ELR (cell line): ENCODE measurements around the gene ZNF786.
A peak's percentile ranks its signal among the peaks of the same experiment; 100 is the strongest.
"Not testable (repeated sequence)": the region's sequence is repeated elsewhere in the genome, so short reads cannot be mapped to it uniquely, and the experiment has no call there.

ENCODE experiments used
- DNase-seq: peaks from one replicate; pipeline ENCODE4 v3.0.0-alpha.2; 2015; ENCODE audit warnings: low read depth

ZNF786 gene

DNA sequence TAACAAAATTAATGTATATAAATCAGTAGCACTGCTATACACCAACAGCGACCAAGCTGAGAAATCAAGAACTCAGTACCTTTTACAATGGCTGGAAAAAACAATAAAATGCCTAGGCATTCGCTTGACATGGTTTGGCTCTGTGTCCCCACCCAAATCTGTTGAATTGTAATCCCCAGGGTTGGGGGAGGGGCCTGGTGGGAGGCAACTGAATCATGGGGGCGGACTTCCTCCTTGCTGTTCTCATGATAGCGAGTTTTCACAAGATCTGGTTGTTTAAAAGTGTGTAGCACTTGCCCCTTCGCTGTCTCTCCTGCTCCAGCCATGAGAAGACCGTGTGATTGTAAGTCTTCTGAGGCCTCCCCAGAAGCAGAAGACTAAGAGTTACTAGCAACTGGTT is 8.6 kb downstream of the ZNF786 start:
- DNase-seq: no peak

DNA sequence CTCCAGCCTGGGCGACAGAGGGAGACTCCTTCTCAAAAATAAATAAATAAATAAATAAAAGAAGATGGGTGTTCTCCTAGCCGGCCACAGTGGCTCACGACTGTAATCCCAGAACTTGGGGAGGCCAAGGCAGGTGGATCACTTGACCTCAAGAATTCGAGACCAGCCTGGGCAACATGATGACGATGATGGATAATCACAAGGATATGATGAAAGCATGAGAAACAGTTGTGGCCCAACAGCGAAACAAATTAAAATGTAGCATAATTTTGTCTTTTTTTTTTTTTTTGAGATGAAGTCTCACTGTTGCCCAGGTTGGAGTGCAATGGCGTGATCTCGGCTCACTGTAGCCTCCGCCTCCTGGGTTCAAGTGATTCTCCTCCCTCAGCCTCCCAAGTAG is 12.9 kb downstream of the ZNF786 start:
- DNase-seq: no peak

DNA sequence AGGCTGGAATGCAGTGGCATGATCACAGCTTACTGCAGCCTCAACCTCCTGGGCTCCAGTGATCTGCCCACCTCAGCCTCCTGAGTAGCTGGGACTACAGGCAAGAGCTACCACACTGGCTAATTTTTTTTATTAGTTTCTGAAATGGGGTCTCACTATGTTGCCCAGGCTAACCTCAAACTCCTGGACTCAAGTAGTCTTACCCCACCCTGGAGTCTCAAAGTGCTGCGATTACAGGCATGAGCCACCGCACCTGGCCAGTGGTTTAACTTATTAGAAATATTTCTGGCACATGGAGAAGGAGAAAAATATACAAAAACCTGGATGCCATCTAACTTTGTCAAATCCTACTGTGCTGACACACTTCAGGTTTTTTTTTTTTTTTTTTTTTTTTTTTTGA is 15.2 kb downstream of the ZNF786 start:
- DNase-seq: no peak

DNA sequence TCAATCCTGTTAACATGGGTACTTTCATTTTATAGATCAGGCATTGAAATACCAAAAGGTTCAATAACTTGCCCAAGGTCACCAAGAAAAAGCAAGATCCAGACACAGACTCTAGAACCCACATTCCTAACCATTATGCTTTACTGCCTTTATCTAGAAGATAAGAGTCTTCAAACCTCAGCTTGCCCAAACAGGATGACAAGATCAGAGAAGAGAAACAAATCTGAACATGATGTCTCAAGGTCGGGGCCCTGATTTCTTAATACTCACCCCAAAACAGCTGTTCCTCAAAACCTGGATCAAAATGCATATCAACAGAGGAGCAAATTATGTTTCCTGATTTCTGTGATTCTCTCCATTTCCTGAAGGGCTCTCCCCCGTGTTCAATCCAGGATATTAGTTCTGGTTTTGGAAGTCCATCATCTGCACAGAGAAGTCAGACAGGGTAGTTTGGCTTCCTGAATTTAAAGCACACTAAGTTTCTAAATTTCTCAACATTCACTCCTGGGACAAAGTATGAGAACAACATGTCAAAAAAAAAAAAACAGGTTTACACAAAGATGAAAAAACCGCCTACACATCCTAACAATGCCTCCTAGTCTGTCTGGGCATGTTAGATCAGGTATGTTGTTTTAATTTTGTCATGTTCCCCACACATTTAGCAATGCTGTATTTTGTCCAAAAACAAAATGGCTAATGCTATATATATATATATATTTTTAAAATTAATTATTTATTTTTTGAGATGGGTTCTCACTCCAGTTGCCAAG is 16.2 kb downstream of the ZNF786 start:
- DNase-seq: no peak

DNA sequence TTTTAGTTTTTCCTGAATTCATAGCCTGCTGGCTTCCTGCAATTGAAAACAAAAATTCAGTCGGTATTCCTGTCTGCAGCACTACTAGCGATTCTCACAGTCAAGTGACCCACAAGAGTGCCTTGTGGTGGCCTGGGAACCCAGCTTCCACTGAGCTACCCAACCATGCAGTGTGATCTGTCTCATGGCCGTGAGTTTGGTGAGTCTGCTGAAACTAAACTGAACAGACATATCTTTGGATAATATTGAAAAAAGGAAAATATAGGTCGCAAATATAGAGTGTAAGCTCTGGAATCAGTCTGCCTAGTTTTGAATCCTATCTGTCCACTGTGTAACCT is 18.1 kb downstream of the ZNF786 start:
- DNase-seq: no peak

DNA sequence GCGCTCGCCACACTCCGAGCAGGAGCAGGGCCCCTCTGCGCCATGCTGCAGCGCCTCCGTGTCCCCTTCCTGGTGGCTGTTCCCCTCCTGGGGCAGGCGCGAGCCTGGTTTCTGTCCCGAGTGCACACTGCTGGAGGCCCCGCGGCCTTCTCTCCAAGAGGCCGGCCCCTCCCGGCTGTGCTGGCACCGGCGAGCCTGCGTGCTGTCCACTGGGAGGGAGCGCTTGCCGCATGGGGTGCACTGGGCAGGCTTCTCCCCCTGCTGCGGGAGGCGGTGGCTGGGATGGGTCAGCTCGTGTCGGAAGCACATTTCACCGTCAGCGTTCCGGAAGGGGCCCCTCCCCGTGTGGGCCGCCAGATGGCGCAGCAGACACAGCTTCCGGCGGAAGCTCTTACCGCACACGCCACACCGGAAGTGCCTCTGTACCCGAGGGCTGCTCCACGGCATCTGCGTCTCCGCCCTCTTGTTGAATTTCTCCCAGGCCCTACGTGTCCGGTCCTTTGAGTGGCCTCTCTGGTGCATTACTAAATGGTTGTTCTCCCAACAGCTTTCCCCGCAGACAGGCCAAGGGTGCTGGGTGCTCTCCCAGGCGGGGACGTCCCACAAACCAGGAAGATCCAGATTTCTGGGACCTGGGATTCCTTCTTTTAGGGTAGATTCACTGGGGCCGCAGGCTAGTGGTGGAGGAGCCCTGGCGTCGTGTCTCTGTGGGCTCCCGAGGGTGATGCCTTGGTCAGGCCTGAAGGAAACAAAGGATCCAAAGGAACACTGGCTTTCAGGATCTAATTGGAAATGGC is 18.7 kb downstream of the ZNF786 start:
- peak; percentile 15 for DNase-seq

DNA sequence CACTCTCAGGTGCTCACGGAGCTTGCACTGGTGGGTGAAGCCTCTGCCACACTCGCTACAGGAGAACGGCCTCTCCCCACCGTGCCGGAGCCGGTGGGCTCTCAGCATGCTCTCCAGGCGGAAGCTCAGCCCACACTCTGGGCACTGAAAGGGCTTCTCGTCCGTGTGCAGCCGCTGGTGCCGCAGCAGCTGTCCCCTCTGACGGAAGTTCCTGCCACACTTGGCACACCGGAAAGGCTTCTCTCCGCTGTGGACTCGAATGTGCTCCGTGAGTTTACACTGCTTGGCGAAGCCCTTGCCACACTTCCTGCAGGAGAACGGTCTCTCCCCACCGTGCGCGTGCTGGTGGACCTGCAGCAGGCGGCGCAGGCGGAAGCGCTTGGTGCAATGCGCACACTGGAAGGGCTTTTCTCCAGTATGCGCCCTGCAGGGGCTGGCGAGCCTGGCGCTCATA is 19.3 kb downstream of the ZNF786 start:
- no peak for DNase-seq

DNA sequence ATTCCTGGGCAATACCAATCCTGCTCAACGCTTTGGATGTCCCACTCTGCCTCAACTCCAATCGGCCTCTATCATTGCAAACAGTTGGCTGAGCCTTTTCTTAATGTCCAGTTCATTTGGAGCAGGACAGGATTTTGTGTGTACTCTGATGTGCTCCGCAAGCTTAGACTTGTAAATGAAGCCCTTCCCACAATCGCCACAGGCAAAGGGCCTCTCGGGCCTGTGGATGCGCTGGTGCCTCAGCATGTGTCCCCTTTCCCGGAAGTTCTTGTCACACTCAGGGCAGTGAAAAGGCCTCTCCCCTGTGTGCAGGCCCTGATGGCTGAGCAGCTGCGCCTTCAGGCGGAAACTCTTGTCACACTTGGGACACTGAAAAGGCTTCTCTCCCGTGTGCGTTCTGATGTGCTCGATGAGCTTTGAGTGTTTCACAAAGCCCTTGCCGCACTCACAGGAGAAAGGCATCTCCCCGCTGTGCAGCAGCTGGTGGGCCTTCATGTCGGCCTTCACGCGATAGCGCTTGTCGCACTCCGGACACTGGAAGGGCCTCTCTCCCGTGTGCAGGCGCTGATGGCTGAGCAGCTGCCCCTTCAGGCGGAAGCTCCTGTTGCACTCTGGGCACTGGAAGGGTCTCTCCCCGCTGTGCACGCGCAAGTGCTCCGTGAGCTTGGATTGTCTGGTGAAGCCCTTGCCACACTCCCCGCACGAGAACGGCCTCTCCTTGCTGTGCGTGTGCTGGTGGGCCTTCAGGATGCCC is 20.0 kb downstream of the ZNF786 start:
- no peak for DNase-seq

DNA sequence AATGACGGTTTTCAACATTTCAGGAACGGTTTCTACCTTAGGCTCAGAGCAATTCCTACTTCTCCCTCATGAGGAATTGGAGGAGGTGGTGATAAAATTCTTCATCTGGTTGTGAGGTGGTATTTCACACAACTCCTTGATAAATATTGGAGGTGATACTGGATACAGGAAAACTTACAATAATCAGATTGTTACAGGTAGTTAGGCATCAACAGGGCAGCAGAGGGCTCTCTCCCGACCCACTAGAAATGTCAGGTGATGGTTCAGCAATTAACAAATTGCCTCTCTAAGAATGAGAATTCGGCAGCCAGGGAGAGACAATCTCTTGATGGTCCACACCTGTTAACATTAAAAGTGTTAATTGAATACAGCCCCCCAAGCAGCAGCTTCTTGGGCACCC is 22.6 kb downstream of the ZNF786 start:
- no peak for DNase-seq

DNA sequence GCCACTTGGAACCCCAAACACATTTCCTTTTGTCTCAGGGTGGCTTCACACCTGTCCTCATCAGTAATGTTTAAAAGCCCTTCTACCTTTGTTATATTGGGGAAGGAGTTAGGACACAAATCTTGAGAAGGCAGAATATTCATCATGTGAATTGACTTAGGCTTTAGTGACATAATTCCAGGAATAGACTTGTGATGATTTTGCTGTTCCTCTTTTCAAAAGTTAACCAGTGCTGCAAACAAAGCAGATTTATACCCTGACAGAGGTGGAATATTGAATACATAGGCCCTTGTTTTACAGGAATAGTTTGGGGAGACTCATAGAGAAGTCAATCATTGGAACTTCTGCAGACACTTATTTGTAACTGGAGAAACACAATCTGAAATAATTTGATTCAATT is 27.0 kb downstream of the ZNF786 start:
- DNase-seq: no peak

DNA sequence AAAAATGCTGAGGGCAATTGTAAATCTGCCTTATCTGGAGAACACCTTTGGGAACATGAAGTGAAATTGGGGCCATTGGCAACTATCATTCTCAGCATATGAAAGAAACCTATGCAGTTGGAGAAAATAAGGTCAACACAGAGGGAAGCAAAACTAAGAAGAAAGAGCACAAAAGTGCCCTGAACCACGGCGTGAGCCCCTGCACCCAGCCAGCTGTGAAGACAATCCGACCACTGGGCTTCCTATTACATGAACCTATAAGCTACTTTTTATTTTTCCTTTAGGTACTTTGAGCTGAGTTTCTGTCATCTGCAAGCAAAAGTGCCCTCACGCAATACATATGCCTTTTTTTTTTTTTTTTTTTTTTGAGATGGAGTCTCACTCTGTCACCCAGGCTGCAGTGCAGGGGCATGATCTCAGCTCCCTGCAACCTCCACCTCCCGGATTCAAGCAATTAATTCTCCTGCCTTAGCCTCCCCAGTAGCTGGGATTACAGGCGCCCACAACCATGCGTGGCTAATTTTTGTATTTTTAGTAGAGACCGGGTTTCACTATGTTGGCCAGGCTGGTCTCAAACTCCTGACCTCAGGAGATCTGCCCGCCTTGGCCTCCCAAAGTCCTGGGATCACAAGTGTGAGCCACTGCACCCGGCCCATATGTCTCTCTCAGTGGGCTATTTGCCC is 28.2 kb downstream of the ZNF786 start:
- not testable (repeated sequence) for DNase-seq

DNA sequence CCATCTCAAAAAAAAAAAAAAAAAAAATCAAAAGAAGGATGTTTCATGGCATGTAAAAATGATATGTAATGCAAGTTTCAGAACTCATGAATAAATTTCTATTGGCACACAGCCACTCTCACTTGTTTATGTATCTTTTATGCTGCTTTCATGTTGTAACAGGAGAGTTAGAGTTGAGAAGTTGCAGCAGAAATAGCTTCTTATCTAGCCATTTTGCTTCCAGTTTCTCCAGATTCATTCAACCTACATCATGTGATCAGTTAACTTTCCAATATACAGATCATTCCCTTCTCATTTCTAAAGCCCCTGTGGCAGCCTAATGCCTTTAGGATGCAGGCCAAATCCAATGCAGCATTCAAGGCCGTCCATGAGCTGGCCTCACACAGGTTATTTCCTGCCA is 30.4 kb downstream of the ZNF786 start:
- no peak for DNase-seq

DNA sequence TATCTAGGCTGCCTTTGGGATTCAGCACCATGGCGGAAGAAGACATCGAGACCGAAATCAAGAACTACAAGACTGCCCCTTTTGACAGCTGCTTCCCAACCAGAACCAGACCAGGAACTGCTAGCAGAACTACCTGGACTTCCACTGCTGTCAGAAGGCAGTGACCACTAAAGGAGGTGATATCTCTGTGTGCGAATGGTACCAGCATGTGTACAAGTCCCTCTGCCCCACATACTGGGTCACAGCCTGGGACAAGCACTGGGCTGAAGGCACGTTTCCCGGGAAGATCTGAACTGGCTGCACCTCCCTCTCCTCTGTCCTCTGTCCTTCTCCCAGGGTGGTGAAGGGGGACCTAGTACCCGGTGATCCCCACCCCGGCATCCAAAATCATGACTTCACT is 36.6 kb downstream of the ZNF786 start:
- no peak for DNase-seq

DNA sequence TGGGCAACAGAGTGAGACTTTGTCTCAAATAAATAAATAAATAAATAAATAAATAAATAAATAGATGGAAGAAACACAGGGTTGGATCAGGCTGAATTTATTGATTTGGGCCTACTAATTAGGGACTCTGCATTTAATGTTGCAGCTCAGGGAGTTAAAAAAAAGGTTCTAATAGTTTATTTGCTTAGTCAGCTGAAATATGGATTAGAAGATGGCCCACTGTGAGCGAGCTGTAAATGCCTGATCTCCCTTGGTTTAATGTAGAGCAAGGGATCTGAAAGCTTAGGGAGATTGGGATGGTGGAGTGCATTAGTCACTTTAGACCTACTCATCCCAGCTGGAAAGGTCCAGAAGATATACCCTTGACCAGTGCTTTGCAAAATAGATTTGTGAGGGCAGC is 37.1 kb downstream of the ZNF786 start:
- DNase-seq: no peak

DNA sequence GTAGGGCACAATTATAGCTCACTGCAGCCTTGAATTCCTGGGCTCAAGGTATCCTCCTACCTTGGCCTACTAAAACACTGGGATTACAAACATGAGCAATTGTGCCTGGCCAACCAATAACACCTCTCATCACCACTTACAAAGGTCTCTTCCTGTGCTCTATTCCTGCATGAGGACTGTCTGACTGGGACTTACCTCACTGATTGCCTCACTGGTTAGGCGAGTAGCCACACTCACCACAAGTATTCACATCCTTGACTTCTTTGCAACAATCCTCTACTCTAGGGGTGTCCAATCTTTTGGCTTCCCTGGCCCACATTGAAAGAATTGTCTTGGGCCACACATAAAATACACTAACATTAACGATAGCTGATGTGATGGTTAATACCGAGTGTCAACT is 39.6 kb downstream of the ZNF786 start:
- DNase-seq: no peak

DNA sequence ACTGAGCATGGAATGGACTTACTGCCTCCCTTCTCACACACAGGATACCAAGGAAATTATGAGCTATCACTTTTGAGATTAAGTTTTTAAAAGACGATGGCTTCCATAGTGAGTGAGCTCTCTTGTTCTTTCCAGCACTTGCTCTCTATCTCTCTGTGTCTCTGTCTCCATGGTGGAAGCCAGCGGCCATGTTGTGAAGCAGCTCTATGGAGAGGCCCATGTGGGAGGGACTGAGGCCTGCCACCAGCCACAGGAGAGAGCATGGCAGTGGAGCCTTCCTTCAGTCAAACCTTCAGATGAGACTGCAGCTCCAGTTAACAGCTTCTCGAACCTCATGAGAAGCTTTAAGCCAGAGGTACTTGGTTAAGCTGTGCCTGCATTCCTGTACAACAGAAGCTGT is 41.7 kb downstream of the ZNF786 start:
- no peak for DNase-seq

DNA sequence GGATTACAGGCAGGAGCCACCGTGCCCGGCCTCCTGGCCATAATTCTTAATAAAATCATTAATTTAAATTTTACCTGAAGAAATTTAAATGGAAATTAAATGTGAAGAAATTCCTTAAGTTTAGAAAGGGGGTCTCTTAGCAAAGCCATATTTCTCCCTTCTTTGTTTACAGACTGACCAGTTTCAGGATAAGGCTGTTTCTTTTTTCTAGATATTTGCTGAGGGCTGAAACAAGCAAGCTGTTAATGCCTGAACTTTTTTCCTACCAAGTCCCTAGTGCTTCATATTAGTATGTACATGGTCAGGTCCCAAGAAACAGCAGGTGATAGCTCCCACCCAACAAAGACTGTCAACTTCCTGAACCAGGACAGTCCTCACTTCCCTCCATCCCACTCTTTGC is 44.1 kb downstream of the ZNF786 start:
- no peak for DNase-seq

DNA sequence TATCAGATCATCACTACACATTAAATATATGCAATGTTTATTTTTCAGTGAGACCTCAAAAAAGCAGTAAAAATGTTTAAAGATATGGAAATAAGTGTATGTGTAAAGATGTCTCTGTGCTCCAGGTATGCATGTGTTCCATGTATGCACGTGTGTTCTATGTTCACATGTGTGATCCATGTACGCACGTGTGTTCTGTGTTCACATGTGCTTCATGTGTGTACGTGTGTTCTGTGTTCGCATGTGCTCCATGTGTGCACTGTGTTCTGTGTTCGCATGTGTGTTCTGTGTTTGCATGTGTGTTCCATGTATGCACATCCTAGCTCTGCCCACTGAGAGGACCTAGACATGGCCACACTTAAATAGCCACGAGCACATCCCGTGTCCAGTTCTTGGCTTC is 46.6 kb downstream of the ZNF786 start:
- DNase-seq: no peak

DNA sequence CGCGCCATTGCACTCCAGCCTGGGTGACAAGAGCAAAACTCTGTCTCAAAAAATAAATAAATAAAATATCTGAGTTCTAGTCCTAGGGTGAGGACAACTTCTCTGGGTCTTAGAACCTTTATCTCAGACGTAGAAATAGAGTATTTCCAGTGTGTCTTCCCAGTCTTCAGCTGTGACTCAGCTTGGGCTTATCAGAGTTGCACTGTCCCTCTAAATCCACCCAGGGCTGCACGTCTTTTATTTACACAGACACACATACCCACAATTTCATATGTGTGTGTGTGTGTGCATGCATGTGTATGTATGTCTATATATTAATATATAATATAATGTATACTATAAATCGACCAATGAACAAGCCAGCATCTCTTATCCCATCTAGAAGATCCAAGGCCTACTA is 49.2 kb downstream of the ZNF786 start:
- DNase-seq: no peak

DNA sequence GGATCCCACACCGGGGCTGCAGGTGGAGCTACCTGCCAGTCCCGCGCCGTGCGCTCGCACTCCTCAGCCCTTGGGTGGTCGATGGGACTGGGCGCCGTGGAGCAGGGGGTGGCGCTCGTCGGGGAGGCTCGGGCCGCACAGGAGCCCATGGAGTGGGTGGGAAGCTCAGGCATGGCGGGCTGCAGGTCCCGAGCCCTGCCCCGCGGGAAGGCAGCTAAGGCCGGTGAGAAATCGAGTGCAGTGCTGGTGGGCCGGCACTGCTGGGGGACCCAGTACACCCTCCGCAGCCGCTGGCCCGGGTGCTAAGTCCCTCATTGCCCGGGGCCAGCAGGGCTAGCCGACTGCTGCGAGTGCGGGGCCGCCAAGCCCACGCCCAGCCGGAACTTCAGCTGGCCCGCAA is 51.9 kb downstream of the ZNF786 start:
- DNase-seq: not testable (repeated sequence)

DNA sequence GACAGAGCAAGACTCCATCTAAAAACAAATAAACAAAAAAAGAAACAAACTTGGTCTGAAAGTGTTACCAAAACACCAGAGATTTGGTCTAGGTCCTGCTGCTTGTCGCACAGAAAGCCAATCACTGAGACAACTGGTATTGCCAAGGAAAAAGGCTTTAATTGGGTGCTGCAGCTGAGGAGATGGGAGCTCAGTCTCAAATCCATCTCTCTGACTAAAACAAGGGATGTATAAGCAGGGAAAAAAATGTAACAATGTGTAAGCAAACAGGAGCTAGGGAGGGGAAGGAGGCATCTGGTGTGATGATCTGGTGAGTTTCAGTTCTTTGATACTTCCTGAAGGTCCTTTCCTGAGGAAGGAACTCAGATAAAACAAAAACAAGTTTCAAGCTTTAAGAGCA is 53.8 kb downstream of the ZNF786 start:
- DNase-seq: no peak

DNA sequence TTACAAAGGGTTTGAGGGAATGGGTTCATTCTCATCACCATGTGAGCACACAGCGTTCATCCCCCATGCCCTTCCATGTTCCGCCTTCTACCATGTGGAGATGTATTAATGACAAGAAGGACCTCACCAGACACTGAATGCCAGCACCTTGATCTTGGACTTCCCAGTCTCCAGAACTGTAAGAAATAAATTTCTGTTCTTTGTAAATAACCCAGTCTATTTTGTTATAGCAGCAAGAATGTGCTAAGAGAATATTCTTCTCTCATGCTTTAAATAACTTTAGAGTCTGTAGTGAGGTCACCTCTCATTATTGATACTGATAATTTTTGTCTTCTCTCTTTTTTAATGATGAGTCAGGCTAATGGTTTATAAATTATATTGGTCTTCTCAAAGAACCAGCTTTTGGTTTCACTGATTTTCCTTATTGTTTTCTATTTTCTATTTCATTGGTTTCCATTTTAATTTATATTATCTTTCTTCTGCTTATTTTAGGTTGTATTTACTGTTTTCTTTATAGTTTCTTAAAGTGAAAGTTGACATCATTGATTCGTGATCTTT is 59.1 kb downstream of the ZNF786 start:
- DNase-seq: no peak
